Fibroblast of the conjunctiva (primary cell): ENCODE results near the gene MTHFSD.
"Not testable (repeated sequence)": the region's sequence is repeated elsewhere in the genome, so short reads cannot be mapped to it uniquely, and the experiment has no call there.

ENCODE experiments used
- DNase-seq: peaks from one replicate; pipeline ENCODE4 v3.0.0-alpha.2; 2010; ENCODE audit warnings: low read depth

The MTHFSD gene, protein sequence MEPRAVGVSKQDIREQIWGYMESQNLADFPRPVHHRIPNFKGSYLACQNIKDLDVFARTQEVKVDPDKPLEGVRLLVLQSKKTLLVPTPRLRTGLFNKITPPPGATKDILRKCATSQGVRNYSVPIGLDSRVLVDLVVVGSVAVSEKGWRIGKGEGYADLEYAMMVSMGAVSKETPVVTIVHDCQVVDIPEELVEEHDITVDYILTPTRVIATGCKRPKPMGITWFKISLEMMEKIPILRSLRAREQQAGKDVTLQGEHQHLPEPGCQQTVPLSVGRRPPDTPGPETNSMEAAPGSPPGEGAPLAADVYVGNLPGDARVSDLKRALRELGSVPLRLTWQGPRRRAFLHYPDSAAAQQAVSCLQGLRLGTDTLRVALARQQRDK

DNA sequence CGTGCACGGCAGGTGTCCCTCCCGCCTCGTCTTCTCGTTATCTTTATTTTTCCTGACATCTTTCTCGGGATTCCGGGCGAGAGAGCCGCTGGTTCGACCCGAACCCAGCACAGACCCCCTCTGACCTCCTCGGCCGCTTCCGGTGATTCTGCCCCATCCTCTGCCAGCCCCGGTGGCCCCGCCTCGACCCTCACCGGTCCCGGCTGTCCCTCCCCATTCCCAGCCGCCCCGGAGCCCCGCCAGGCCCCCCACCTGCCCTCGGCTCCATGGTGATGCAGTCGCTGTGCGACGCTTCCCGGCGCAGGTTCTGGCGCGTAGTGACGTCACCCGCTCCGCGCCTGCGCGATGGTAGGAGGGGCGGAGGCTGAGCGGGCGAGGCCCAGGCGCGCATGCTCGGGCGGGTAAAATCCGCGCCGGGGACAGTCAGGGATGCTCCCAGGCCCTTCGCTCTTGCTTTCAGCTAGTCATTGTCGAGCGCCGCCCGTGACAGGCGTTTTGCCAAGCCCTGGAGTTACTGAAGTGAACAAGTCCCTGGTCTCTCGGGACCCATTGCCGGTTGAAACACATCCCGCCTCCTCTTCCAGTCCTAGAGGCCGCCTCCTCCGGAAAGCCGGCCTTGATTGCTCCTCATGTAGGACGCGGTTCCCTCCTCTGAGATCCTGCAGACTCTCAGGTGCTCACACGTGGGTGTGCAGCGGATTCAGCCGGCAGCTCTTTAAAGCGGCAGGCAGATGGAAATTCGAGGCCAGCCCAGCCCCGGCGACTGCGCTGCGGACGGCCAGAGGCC lies at the start of gene MTHFSD:
TSS of gene MTHFSD (minus strand) at position 319 of the 787 bp plus-strand sequence. CDS start at position 268, 51 bp downstream.
- peak; percentile 84 for DNase-seq

DNA sequence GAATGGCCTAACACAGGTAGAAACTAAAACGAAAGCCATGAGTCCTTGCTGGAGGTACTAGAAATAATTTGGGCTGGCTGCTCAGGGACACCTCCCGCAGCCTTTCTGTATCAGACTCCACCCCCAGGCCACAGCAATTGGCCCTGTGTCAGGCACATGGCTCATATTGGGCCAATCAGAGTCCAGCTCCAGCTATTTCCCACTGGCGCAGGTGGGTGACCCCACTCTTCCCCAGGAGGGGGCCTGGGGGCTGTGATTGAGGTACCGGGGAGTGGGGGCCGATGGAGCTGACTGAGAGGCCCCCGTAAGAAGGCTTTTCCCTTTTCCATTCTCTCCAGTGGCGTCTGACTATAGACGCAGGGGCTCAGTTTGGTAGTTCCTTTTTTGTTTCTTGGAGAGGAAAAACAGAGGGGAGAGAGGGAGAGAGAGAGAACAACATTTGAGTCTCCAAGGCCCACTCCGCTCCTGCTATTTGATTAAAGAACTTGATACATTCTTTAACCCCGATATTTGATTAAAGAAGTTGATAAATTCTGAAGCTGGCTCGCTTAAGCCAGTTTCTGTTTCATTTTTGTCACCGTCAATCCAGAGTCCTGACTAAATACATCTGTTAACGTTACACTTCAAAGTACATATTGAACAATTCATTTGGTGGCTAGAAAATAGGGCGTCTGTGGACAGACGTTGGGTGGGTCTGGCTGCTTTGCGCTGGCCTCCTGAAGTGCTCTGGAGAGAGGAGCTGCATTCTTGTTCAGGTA lies 49.6 kb upstream of the MTHFSD start:
- DNase-seq = no peak

DNA sequence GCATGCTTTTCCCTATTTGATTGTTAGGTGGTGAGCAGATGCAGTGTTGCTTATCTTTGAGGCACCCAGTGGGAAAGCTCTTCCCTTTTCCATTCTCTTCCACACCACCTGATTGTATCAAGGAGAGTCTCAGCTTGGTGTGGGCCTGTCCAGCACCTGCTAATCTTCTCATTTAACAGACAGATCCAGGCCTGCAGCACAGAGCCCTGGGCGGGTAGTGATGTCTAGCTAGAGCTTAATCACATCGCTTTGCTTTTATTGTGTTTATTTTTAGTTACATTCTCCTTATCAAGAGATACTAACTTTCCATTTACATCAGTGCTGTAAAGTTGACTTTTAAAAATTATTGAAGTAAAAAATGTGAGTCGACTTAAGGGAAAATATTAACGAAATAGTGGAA lies 47.5 kb upstream of the MTHFSD start:
- DNase-seq = no peak

DNA sequence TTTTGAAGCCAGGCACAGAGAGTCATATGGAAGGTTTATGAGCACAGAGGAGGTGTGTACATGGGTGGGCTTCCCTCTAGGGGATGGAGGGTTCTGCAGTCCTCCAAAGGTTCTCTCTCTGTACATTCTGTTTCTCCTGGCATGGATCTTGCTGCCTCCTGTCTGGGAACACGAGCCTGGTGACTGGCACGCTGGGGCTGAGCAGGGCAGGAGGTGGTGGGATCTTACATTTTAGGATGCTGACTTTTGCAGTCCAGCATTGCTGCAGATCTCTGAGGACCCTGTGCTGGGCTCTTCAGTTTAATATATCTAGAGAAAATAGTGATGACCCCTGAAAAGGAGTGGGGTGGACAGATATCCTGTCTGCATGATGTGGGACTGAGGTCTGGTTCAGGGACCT lies 46.3 kb upstream of the MTHFSD start:
- no peak for DNase-seq

DNA sequence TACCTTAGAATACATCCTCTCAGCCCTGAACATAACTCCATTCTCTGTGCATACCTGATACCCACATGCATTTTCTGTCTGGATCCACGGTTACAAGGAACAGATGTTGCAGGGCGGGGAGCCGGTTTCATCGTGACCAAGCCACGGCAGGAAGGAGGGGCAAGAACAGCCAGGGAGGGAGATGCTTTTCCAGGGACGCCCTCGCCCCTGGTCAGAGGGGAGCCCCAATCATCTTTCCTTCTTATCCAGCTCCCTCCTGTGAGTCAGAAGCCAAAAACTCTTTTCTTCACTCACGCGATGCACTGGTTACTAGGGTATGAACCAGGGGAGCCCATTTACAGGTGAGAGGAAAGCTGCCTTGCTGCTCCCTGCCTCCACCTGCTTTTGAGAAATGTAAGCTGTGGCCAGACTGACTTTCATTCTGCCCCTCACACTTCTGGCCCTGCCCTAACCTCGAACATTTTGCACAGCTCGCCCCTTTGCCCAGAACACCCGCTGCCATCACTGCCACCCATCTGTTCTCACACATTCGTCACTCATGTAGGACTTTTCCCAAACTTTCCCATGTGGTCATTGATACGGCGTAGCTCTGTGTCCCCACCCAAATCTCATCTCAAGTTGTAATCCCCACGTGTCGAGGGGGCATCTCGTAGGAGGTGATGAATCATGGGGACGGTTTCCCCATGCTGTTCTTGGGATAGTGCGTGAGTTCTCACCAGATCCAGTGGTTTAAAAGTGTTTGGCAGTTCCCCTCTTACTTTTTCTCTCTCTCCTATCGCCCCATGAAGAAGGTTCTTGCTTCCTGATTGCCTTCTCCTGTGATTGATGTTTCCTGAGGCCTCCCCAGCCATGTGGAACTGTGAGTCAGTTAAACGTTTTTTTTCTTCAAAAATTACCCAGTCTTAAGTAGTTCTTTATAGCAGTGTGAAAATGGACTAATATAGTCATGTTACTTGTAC lies 43.9 kb upstream of the MTHFSD start:
- no peak for DNase-seq

DNA sequence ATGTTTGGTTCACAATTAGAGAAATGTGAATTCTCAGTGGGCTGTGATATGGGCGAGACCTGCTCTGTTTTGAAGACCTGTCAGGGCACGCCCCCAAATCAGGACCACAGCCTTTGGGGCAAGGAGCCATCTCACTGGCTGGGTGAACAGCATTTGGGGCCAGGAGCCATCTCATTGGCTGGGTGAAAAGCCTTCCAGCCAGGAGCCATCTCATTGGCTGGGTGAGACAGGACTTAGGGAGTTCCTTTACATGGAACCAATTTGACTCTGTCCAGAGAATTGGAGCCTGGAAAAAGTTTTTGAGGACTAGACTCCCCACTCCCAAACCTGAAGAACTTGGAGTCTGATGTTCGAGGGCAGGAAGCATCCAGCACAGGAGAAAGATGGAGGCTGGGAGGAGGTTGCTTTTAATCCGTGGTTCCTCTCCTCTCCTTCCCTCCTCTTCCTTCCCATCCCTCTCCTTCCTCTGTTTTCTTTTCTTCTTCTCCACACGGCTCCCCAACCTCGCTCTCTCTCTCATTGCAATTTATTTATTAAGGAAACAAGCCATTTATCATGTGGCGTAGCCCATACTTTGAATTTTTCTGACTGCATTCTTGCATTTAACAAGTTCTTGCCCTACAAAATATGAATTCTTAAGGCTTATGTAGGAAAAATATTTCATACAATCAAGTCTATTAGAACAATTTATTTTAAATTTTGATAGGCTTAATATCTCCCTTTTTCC lies 43.0 kb upstream of the MTHFSD start:
- no peak for DNase-seq

DNA sequence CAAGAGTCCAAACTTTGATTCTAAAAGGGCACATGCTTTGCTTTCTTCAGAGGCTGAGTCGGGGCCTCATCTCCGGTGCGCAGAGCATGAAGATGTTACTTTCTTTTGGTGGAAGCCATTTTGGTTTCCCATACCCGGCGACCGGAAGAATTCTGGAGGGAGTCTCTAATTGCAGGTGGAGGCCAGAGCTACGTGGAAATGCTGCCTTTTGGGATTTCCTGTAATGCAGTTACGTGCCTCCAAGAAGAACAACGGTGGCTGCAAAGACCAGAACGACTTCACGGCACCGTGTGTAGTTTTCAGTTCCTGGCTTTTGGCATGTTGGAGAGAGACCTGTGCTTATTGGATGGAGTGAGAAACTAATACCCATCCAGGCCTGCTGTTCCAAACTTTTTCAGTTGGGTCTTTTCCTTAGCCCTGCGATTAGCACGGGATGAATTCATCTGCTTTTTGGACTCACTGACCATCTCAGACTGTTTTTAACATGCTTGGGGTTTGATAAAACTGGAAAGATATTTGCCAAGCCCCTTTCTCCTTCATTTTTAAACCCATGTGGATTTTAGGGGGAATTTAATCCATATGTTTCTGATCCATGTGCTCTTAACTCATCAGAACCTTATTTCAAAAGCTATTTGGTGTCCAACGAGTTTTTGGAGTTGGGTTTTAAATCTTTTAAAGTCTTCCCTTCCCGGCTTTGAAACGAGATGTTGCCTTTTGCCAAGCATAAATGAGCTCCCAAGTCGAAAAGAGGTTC lies 42.3 kb upstream of the MTHFSD start:
- DNase-seq = no peak

DNA sequence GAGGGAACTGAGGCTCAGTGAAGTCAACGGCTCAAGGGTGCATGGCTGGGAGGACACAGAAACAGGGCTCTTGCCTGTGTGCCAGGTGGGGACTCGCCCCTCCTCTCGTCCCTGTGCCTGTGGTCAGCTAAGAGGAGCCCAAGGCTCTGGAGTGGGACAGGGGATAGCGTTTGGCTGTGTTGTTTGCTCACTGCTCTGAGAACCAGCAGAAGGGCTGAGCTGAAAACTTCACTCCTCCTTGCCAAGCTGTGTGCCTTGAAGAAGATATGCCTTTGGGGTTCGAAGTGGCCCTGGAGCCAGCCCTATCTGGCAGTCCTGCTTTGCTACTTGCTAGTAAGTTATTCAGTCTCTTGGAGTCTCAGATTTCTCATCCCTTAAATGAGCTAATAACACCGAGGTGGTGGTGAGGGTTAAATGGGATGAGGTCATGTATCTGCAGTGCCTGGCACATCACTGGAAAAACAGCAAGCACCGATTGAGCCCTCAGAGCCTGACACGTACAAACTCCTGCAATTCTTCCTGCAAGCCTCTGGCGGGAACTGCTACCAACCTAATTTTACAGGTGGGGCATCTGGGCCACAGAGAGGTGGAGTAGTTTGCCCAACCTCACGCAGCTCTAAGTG lies 41.1 kb upstream of the MTHFSD start:
- DNase-seq = no peak

DNA sequence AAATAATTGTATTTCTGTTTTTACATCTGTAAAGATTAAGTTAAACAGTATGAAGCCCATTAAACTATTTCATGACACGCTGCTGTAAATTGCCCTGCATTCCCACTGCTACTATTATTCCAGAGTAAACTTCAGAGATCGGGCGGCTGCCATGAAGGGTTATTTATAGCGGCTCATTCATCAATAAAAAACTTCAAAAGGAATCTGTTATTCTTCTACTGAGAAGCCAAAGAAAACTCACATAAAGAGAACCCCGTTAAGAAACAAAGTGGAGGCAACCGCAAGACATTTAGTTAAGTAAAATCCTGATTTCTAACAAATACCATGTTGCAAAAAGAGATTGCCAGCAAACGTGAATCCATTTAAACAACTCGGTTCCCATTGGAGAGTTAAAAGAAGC lies 39.7 kb upstream of the MTHFSD start:
- DNase-seq = no peak

DNA sequence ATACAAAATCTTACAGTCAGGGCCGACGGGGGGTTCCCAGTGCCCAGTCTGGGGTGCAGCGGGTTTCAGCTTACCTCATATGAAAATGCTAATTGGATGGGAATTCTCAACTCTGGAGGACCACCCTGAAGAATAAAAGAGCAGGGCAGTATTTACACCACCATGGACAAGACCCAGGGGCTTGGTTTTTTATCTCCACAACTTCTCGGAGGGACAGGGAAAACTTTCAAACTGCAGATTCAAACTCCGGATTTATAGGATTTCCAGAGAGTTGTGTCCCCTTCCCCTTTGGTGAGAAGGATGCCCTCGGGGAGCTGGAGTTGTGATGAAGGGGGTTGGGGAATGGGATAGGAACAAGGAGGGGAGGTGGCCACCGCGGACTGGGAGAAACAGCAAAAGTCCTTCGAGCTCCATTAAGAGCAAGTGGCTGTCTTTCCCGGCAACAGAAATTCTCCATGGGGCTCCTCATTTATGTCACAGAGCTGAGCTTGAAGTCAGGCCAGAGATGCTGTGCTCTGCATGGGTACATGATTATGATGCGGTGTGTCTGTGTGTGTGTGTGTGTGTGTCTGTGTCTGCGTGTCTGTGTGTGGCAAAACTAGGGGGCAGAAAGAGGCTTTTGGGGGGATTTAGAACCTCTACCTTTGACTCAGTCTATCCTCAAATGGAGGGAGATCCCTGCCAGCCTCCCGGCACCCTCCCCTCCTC lies 39.0 kb upstream of the MTHFSD start:
- DNase-seq = no peak

DNA sequence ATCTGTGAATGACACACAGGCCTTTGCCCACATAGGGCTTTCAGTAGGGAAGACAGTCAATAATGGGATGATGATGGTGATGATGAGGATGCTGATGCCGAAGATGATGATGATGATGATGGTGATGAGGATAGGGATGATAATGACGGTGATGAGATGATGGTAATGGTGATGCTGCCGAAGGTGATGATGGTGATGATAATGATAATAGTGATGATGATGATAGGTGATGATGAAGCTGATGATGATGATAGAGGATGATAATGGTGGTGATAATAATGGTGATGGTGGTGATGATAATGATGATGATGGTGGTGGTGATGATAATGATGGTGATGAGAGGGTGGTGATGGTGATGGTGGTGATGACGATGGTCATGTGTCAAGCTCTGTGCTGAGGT lies 36.2 kb upstream of the MTHFSD start:
- no peak for DNase-seq

DNA sequence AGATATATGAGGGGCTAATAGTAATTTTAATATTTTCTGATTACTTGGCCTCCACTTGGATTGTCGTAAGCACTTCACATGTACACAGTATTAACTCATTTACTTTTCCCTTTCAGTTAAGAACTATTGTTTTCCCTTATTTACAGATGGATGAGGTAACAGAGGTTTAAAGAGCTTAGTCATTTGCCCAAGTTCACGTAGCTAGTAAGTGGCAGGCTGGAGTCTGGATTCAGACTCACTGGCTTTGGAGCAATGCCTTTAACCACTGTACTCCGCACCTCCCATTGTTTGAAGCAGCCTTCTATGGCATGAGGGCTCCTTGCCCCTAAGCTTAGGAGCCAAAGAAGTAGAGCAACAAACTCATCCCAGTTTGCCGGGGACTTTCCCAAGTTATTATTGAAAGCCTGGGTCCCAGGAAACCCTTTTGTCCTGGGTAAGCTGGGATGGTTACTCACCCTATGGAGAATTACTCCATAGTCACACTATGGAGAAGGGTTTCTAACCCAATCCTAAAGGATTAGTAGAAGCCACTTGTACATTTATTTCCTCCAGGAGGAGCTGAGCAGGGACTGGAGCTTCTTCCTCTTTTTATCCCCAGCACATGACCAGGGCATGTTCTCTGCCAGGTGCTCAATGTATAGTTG lies 35.6 kb upstream of the MTHFSD start:
- no peak for DNase-seq

DNA sequence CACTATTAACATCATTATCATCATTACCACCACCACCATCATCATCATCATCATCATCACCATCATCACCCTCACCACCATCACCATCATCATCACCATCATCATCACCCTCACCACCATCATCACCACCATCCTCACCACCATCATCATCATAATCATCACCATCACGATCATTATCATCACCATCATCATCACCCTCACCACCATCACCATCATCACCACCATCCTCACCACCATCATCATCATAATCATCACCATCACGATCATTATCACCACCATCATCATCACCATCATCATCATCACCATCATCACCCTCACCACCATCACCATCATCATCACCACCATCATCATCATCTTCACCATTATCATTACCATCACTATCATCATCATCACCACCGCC lies 32.9 kb upstream of the MTHFSD start:
- DNase-seq = not testable (repeated sequence)

DNA sequence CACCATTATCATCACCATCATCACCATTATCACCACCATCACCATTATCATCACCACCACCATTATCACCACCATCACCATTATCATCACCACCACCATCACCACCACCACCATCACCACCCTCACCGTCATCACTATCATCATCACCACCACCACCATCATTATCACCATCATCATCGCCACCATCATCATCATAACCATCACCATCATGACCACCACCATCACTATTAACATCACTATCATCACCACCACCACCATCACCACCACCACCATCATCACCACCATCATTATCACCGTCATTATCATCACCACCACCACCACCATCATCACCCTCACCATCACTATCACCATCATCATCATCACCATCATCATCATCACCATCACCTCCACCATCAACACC lies 32.5 kb upstream of the MTHFSD start:
- DNase-seq = no peak

DNA sequence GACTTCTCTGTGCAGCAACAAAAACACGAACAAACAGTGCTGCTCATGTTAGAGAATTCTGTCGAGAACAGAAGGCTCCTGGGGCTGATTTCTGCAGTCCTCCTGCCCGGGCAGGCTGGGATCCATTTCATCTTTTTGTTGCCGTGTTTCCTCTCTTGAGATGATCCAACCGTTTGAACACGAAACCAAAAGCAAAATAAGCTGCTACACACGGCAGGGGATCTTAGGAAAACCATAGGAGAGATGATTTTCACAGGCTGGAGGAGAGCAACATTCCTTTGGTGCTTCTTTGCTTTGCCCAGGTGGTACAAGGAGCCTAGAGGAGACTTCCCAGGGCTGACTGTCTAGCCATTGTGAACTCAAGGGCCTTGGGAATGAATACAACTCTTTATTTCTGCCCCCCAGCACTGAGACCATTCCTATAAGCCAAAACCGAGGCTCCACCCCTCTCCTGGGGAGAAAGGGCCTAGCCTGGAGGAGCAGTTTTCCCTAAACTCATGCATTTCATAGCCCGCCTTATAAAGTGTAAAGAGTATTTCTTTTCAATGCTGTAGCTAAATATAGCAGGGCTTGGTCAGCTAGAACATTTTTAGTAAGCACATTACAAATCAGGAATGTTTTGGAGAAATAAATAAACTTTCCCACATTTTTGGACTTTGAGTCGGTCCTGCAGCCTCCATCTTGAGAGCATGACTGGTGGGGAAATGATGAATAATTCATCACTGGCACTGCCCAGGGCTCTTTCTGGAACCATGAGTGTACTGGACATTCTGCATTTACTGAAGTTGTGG lies 31.0 kb upstream of the MTHFSD start:
- DNase-seq = no peak

DNA sequence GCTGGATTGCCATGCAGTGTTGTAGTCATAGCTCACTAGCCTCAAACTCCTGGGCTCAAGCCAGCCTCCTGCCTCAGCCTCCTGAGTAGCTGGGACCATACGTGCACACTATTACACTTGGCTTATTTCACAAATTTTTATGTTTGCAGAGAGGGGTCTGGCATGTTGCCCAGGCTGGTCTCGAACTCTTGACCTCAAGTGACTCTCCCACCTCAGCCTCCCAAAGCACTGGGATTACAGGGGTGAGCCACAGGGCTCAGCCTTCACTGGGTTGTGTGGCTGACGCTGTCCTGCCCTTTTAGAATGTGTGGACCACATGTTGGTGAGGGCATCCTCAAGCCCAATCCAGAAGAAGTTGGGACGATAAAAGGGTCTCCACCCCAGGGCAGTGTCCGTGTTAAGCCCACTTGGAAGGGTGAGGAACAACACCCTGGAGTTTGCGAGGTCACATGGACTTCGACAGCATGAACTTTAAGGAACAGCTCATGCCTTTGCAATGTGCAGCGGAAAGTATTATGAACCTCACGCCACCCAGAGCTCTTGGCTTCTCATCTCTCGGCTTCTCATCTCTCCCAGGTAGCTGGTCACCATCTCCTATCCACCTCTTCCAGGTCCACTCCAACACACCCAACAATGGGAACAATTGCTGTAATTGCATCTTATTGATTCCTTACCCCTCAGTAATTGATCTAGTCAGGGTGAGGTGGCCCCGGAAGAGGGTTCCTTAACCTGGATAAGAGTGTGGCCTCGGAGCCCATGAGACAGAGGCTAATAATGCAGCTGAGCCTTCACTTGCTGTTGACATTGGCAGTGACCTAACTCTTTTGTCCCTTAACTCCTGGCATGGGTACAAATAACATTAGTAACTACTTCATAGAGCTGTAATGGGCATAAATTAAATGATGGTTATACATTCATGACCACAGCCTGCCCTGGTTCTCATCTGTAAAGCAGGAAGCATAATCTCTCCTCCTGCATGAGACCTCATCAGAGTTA lies 30.0 kb upstream of the MTHFSD start:
- no peak for DNase-seq
